Lower leg skin (tissue), 3 donors: Measurements from ENCODE around the gene SYTL2.

ENCODE experiments used
- POLR2A ChIP-seq, 2 donors: fragments of 450-650 bp; IDR thresholded peaks; one replicate each; pipeline ENCODE4 v1.6.1; 2016 to 2017; ENCODE audit warnings: antibody characterized with exemption in 2 of 2, mild to moderate bottlenecking in 1 of 2, moderate library complexity in 1 of 2
- TF ChIP-seq, protein P1 (sequence below), 3 donors: fragments of 450-650 bp; IDR thresholded peaks; one replicate each; pipeline ENCODE4 v1.5.1; 2016; ENCODE audit warnings: antibody characterized with exemption in 3 of 3, mild to moderate bottlenecking in 3 of 3, moderate library complexity in 2 of 3

GRCh38 chr11:85810871-85811611 is at the start of gene SYTL2:
- TF ChIP-seq, protein P1, sequence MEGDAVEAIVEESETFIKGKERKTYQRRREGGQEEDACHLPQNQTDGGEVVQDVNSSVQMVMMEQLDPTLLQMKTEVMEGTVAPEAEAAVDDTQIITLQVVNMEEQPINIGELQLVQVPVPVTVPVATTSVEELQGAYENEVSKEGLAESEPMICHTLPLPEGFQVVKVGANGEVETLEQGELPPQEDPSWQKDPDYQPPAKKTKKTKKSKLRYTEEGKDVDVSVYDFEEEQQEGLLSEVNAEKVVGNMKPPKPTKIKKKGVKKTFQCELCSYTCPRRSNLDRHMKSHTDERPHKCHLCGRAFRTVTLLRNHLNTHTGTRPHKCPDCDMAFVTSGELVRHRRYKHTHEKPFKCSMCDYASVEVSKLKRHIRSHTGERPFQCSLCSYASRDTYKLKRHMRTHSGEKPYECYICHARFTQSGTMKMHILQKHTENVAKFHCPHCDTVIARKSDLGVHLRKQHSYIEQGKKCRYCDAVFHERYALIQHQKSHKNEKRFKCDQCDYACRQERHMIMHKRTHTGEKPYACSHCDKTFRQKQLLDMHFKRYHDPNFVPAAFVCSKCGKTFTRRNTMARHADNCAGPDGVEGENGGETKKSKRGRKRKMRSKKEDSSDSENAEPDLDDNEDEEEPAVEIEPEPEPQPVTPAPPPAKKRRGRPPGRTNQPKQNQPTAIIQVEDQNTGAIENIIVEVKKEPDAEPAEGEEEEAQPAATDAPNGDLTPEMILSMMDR (IDR thresholded peaks at IDR 0.05) = no peak
- TF ChIP-seq POLR2A (IDR thresholded peaks at IDR 0.05) = no peak
